ENCODE data around the gene FAF1.
A peak's percentile ranks its signal among the peaks of the same experiment; 100 is the strongest.
"Not testable (repeated sequence)": the region's sequence is repeated elsewhere in the genome, so short reads cannot be mapped to it uniquely, and the experiment has no call there.

Gene FAF1

GRCh38 chr1:50959913-50960844 is at the start of gene FAF1:
FAF1 (minus strand) TSS chr1:50960267; CDS start chr1:50959811, 456 bp downstream.
- peak; percentile 98 for TF ChIP-seq MYC (IDR thresholded peaks at IDR 0.05; ENCODE audit: low read depth, low read length)
- TF ChIP-seq CTCF (IDR thresholded peaks at IDR 0.05; ENCODE audit: low read depth, low read length), result no peak
- TF ChIP-seq MAX (IDR thresholded peaks at IDR 0.05; ENCODE audit: low read depth, low read length), result peak; percentile 99
- TF ChIP-seq POLR2A (IDR thresholded peaks at IDR 0.05; ENCODE audit: extremely low read depth, insufficient read length), result peak; percentile 89
- DNase-seq (ENCODE audit: low read depth), result peak; percentile 98
- H3K4me3 ChIP-seq (ENCODE audit: low read depth, low read length), result peak within 1 kb of the TSS; percentile 99

DNA sequence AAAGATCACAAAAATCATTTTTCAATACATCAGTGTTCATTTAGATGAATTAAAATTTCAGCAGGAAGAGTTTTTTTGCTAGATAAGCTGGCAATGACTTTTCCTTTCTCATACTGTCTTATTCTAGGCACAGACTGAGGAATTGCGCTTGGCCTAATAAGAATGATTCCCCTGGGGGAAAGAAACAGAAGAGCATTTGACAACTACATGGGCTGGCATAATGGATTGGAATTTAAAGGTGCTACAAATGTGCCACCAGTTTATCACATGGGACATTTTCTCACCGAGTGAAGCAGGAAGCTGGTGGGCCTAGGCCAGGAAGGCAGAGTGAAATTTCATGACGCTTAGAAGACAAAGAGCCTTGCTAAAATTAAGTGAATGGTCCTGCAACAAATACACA is 49.3 kb upstream of the FAF1 start:
- no peak for DNase-seq (ENCODE audit: low read depth)

GRCh38 chr1:51005549-51005948 is 45.5 kb upstream of the FAF1 start:
- DNase-seq (ENCODE audit: low read depth); H3K4me3 ChIP-seq (ENCODE audit: low read depth, low read length): not testable (repeated sequence)

More for the DNA sequence above, 49.3 kb upstream of the FAF1 start:
- TF ChIP-seq MYC (IDR thresholded peaks at IDR 0.05; ENCODE audit: low read depth, low read length), result no peak
- no peak for TF ChIP-seq MAX (IDR thresholded peaks at IDR 0.05; ENCODE audit: low read depth, low read length)
- no peak for TF ChIP-seq POLR2A (IDR thresholded peaks at IDR 0.05; ENCODE audit: extremely low read depth, insufficient read length)
- no peak for TF ChIP-seq CTCF (IDR thresholded peaks at IDR 0.05; ENCODE audit: low read depth, low read length)
- no peak overlapping the region for H3K4me3 ChIP-seq (ENCODE audit: low read depth, low read length)

- TF ChIP-seq CTCF (IDR thresholded peaks at IDR 0.05; ENCODE audit: low read depth, low read length) (no peak), MYC (IDR thresholded peaks at IDR 0.05; ENCODE audit: low read depth, low read length) (no peak), MAX (IDR thresholded peaks at IDR 0.05; ENCODE audit: low read depth, low read length) (no peak)
- no peak overlapping the region for H3K4me3 ChIP-seq (ENCODE audit: low read depth, low read length)
- no peak for DNase-seq (ENCODE audit: low read depth)
Observed at GRCh38 chr1:51002516-51002915, 42.4 kb upstream of the FAF1 start.

DNA sequence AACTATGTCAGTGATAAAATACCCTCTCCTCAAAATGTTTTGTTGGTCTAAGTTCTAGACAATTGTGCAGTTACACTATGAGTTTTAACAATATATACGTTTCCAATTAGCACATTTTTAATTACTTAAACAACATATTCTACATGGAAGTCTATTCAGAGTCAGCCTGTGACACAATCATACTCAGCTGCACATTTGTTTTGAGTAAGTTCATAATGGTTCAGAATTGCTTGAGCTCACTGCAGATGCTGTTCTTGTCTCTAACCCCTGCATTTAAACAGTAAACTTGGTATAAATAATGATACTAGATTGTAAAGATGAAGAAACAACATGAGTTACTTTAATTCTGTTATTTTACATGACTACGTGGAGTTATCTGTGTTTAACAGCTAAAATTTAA is 40.6 kb upstream of the FAF1 start:
- DNase-seq (ENCODE audit: low read depth), result no peak

DNA sequence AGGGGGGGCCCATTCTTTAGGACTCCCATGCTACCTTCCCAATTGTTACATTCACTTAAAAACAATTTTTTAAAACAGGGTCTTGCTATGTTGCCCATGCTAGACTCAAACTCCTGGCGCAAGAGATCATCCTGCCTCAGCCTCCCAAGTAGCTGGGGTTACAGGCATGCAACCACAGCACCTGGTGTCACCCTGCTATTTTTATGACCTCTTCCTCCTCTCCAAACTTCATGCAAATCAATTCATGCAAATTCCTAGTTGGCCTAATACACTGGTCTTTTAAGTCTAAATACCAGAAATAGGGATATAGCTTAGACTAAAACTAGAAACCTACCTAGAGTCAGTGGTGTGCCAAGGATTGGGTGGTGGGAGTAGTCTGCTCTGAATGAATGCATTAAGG is 40.1 kb upstream of the FAF1 start:
- H3K4me3 ChIP-seq (ENCODE audit: low read depth, low read length), result no peak overlapping the region
- TF ChIP-seq MYC (IDR thresholded peaks at IDR 0.05; ENCODE audit: low read depth, low read length) (no peak), MAX (IDR thresholded peaks at IDR 0.05; ENCODE audit: low read depth, low read length) (no peak), POLR2A (IDR thresholded peaks at IDR 0.05; ENCODE audit: extremely low read depth, insufficient read length) (no peak), CTCF (IDR thresholded peaks at IDR 0.05; ENCODE audit: low read depth, low read length) (no peak)
- DNase-seq (ENCODE audit: low read depth), result no peak

More for the DNA sequence above, 40.6 kb upstream of the FAF1 start:
- TF ChIP-seq POLR2A (IDR thresholded peaks at IDR 0.05; ENCODE audit: extremely low read depth, insufficient read length) (no peak), MYC (IDR thresholded peaks at IDR 0.05; ENCODE audit: low read depth, low read length) (no peak), CTCF (IDR thresholded peaks at IDR 0.05; ENCODE audit: low read depth, low read length) (no peak)
- H3K4me3 ChIP-seq (ENCODE audit: low read depth, low read length), result no peak overlapping the region

DNA sequence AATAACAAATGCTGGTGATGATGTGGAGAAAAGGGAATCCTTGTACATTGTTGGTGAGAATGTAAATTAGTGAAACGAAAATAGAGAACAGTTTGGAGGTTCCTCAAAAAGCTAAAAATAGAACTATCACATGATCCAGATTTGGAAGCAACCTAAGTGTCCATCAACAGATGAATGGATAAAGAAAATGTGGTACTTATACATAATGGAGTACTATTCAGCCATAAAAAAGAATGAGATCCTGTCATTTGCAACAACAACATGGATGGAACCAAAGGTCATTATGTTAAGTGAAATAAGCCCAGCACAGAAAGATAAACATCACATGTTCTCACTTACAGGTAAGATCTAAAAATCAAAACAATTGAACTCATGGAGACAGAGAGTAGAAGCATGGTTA is 39.3 kb upstream of the FAF1 start:
- DNase-seq (ENCODE audit: low read depth); H3K4me3 ChIP-seq (ENCODE audit: low read depth, low read length): not testable (repeated sequence)
